NCI-H1417 treated with DMSO at 0.1 percent for 48 hours (cell line): ENCODE measurements around the gene LDLRAP1.

Experiments
- DNase-seq: peaks from one replicate; lab custom pipeline; 2025; lab: John Stamatoyannopoulos, UW

Gene LDLRAP1

GRCh38 chr1:25544243-25544764 lies 898 bp downstream of the LDLRAP1 start:
- no peak for DNase-seq

GRCh38 chr1:25544819-25545218 lies 1.4 kb downstream of the LDLRAP1 start:
- no peak for DNase-seq

- no peak for DNase-seq
Observed at GRCh38 chr1:25545767-25546166, 2.4 kb downstream of the LDLRAP1 start.

- DNase-seq = no peak
Observed at GRCh38 chr1:25546193-25546592, 2.8 kb downstream of the LDLRAP1 start.

GRCh38 chr1:25548601-25549000 lies 5.2 kb downstream of the LDLRAP1 start:
- no peak for DNase-seq

GRCh38 chr1:25549273-25550154 lies 6.1 kb downstream of the LDLRAP1 start:
- DNase-seq = no peak

GRCh38 chr1:25550155-25550506 lies 6.7 kb downstream of the LDLRAP1 start:
- no peak for DNase-seq

- no peak for DNase-seq
Observed at GRCh38 chr1:25550683-25551310, 7.4 kb downstream of the LDLRAP1 start.

GRCh38 chr1:25553749-25554429 lies 10.5 kb downstream of the LDLRAP1 start:
- no peak for DNase-seq

GRCh38 chr1:25554430-25554780 lies 11.0 kb downstream of the LDLRAP1 start:
- DNase-seq = no peak

GRCh38 chr1:25554886-25555752 lies 11.7 kb downstream of the LDLRAP1 start:
- no peak for DNase-seq

GRCh38 chr1:25555753-25556092 lies 12.3 kb downstream of the LDLRAP1 start:
- DNase-seq = no peak

GRCh38 chr1:25556132-25556670 lies 12.8 kb downstream of the LDLRAP1 start:
- DNase-seq = no peak

- DNase-seq = no peak
Observed at GRCh38 chr1:25556791-25557476, 13.5 kb downstream of the LDLRAP1 start.

- DNase-seq = no peak
Observed at GRCh38 chr1:25557543-25557942, 14.1 kb downstream of the LDLRAP1 start.

GRCh38 chr1:25559031-25559430 lies 15.6 kb downstream of the LDLRAP1 start:
- no peak for DNase-seq

- DNase-seq = no peak
Observed at GRCh38 chr1:25560001-25560400, 16.6 kb downstream of the LDLRAP1 start.

GRCh38 chr1:25560788-25561187 lies 17.4 kb downstream of the LDLRAP1 start:
- no peak for DNase-seq

GRCh38 chr1:25561421-25562100 lies 18.2 kb downstream of the LDLRAP1 start:
- DNase-seq = no peak

- no peak for DNase-seq
Observed at GRCh38 chr1:25562101-25562927, 18.9 kb downstream of the LDLRAP1 start.
